AG08395 (cell line): Measurements from ENCODE around the gene MRPS25.

Experiments
- DNase-seq: peaks from one replicate; pipeline ENCODE4 v3.0.0; 2012; ENCODE audit warnings: mixed read lengths, low spot score

The MRPS25 gene

DNA sequence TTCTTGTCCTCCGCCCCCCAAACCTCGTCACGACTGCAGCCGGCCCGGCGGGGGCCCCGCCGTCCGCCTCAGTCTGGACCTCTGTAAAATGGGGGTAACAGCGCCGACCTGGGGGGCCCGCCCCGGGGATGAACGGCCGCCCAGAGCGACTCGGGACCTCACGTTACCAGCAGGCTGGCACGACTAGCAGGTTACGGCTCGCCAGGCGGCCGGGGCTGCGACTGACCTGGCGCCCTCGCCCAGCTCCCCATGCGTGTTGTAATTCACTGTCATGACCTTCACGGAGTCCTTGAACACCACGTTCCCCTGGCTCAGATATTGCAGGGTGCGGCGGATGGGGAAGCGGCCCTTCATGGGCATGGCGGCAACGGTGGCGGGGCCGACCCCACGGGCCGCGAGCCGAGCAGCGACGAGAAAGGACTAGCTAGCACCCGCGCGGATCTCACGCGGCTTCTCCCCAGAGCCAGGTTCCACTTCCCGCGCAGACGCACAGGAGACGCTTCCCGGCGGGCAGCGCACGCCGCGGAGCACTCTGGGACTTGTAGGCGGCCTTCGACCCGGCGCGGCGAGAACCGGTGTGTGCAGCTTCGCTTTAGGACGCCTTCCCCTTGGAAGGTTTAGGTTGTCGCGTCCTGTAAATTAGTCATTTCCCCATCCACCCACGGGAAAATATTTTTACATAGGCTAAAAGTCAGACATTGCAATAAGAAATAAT is at the start of gene MRPS25:
Gene MRPS25, minus strand, starts transcription at position 481 of the 715 bp plus-strand sequence. Its CDS starts 121 bp downstream, at position 360.
- peak; percentile 98 for DNase-seq

- DNase-seq, result no peak
Observed at GRCh38 chr3:15113884-15114283, 48.8 kb upstream of the MRPS25 start.

- no peak for DNase-seq
Observed at GRCh38 chr3:15113471-15113870, 48.4 kb upstream of the MRPS25 start.

DNA sequence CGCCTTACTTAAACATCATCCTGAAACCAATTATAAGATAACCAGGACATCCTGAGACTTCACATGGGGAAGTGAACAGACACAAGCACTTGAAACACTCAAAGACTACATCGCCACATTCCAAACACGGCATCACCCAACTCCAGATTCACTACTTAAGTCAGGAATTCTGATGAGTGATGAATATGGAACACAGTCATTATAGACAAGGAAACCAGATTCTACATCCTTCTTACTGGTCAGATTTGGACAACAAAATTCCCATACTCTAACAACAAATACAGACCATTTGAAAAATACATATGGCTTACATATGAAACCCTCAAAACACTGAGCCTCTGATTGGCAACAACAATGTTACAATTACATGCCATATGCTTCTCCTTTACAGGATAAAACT is 46.9 kb upstream of the MRPS25 start:
- no peak for DNase-seq

GRCh38 chr3:15110206-15110605 is 45.1 kb upstream of the MRPS25 start:
- no peak for DNase-seq

GRCh38 chr3:15108869-15109268 is 43.8 kb upstream of the MRPS25 start:
- no peak for DNase-seq

- peak; percentile 88 for DNase-seq
Observed at GRCh38 chr3:15108082-15108545, 43.0 kb upstream of the MRPS25 start.

DNA sequence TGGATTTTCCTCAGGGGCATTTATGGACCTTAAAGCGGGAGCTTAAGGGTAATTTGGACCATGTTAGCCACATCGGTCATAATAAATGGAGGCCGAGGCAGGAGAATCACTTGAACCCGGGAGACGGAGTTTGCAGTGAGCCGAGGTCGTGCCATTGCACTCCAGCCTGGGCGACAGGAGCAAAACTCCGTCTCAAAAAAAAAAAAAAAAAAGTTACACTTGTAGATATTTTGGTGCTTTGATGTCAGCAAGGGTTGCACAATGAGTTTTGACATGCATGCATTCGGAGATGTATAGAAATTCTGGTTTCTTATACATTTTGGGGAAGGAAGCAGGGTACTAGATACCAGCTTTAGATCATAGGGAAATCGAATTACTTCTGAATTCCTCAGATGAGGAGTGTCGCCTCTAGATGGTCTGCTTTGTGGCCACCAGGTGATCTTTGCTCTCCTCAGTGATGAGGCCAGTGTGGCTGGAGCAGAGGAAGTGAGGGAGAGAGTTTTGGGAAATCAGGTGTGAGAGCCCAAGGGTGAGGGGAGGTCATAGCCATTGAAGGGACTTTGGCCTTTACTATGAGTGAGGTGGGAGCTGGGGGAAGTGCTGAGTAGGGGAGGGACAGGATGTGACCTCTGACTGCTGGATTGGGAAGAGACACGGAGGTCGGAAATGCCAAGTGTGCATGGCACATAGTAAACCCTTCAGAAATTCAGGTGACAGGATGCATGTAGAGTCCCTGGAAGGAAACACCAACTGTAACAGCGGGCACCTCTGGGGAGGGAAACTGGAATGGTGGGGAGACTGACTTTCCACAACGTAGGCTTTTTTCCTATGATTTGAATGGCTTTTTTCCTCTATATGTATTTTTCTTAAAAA is 42.2 kb upstream of the MRPS25 start:
- no peak for DNase-seq

DNA sequence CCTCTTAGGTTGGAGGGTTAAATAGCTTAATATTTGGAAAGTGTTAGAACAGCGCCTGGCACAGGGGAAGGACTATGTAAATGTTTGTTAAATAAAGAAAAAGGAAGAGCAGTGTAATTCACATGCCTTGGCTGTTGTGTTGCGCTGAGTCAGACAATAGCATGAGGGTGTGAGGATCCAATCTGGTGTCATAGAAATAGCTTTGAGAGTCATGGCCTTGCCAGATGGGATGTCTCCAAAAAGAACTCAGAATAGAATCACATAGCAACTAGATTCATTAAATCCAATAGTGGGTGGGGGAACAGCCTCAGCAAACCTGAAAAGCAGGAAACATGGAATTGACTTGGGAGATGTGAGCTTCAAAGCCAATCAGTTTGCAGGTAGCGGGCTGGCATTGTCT is 37.7 kb upstream of the MRPS25 start:
- peak; percentile 28 for DNase-seq

- DNase-seq, result no peak
Observed at GRCh38 chr3:15102256-15102655, 37.1 kb upstream of the MRPS25 start.

DNA sequence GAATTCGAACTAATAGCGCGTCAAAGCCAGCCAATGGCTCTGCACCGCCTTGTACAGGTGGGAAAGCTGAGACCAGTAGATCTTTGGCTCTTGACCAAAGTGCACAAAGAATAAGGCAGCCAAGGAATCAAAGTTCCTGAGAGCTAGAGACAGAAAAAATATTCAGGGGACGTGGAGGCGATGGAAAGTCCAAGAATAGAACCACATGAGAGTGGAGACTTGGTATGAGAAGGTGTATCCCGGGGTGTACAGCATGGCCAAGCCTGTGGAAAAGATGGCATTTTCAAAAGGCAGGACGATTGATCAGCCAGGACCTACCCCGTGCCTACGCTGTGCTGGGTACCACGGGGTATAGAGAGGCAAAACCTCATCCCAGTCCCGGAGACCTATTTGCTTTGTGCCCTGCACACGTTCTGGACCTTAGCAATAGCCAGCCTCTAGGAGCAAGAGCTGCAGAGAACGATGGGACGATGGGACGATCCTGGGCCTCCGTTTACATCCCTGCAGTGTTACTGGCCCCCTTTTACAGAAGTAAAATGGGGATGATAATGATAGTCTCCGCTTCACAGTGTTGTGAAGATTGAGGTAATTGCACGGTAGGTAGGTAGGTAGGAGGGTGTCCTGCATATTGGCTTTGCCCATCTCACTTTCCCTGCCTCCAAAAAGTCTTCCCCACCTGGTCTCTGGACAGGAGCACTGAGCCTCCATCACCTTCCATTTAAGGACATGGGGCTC is 34.4 kb upstream of the MRPS25 start:
- DNase-seq, result peak; percentile 14

DNA sequence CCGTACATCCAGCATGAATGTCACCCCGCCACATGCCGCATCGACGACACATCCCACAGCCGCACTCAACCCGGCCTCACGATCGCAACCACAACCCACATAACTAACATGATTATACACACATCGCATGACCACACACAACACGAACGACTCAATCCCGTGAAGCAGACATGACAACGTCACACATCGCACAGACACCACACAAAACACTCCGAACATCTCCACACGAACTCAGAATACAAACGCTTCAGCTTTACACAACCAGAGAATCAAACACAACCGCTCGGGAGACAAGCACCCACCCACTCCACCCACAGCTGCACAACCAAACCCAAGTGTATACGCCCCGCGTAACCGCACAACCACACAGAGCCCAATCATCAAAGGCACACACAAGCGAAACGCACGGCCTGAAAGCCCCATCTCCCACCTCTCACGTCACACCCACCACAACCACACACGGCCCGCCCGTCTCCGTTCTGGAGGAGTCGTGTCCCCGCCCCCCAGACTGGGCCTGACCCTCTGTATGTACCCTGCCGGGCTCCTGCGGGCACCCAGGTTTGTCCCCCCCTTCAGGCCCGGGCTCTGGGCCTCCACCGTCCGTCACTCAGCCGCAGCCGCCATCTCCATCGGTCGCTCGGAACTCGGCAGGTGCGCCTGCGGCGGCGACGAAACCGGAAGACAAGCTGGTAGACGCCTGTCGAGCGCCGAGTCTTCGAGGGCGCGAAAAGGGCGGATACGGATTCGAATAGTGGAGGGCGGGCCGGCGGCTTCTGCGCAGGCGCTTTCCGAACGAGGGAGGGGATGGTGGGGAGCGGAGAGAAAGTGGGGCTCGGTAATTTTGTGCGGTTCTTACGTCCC is 33.6 kb upstream of the MRPS25 start, which contains the start of gene RBSN:
Gene RBSN, minus strand, starts transcription at position 646 of the 861 bp plus-strand sequence. CDS start 3,028 bp downstream, outside the sequence.
- DNase-seq, result peak; percentile 97

- no peak for DNase-seq
Observed at GRCh38 chr3:15097891-15098290, 32.8 kb upstream of the MRPS25 start.

DNA sequence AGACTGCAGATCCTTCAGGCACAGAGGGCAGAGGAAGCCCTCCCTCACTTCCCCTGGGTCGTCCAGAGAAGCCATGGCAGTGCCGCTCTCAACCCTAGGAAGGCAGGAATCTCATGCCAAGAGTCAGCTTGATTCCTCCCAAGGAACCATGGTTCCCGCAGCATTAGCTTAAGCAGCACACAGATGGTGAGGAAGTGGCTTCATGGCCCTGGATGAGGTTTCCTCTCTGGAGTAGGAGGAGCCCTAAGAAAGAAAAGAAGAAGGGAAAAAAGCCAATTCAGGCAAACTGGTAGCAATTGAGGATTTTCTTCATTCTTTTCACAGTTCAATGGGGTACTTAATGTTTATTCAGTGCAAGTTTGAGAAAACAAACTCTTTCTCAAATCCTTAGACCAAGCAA is 30.9 kb upstream of the MRPS25 start:
- no peak for DNase-seq

- DNase-seq, result no peak
Observed at GRCh38 chr3:15094187-15094875, 29.2 kb upstream of the MRPS25 start.

DNA sequence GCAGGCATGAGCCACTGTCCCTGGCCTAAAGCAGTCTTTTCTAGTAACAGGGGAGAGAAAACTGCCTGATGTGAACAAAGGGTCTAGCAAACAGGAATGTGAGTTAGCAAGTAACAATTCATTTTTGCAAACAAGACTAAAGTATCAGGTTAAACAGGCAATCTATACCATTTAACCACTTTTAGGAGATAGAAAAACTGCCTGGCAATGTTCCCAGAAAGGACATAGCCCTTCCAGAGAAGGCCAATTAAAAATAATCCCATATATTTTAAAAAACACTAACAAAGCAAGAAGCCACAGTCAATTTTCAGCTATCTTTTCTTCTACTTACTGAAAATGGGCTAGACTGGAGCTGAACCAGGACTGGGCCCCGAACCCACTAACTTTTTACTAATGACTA is 27.6 kb upstream of the MRPS25 start:
- DNase-seq, result no peak

DNA sequence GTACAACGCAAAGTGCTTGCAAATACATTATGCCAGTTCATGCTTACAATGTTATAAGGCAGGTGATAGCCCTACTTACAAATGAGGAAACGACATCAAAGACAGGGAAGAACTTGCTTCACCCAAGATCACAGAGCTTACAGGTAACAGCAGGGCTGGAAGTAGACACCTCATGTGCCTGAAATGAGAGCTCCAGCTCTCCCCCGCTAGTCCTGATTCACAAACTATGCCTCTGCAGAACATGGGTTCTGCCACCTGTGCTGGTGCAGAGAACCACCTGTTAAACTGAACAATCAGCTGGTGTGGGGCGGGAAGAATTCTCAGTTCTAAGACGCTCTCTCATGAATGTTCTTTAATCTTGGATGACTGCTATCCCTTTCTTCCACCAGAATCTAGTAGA is 26.5 kb upstream of the MRPS25 start:
- DNase-seq, result no peak

GRCh38 chr3:15089201-15089600 is 24.1 kb upstream of the MRPS25 start:
- no peak for DNase-seq

- DNase-seq, result no peak
Observed at GRCh38 chr3:15086699-15087098, 21.6 kb upstream of the MRPS25 start.

DNA sequence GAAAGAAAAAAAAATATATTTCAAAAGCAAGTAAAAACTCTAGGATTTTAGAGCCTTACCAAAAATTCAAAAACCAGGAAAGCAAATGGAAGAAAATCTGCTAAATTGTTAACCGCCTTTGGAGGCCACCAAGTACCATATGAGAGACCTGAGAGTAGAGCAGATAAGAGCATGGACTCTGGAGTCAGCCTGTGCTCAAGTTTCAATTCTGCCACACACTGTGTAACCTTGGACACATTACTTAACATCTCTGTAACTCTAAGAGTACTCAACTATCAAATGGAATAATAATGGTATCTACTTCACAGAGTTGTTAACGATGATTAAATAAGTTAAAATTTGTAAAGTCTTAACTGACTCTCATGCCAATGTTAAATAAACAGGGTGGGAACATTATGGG is 21.1 kb upstream of the MRPS25 start:
- no peak for DNase-seq

- DNase-seq, result no peak
Observed at GRCh38 chr3:15083252-15083651, 18.1 kb upstream of the MRPS25 start.
